A673 (cell line): ENCODE data around the gene CRHR1.
"Not testable (repeated sequence)": the region's sequence is repeated elsewhere in the genome, so short reads cannot be mapped to it uniquely, and the experiment has no call there.

Experiments
- EZH2 ChIP-seq: fragments of 200-600 bp; sonication (generic); IDR thresholded peaks from 2 replicates; pipeline ENCODE4 v1.6.1; 2017; ENCODE audit warnings: borderline replicate concordance, low read depth, mild to moderate bottlenecking, mixed read lengths, antibody characterized with exemption, low read length; ENCODE audit not compliant: poor library complexity, severe bottlenecking
- TF ChIP-seq, protein P1 (sequence below): fragments of 300-800, 200-600 bp; sonication (generic); conservative IDR thresholded peaks from 2 replicates; pipeline ENCODE4 v1.5.1; 2017; ENCODE audit warnings: low read depth, mild to moderate bottlenecking, antibody characterized with exemption, low read length, moderate library complexity, mixed read lengths

DNA sequence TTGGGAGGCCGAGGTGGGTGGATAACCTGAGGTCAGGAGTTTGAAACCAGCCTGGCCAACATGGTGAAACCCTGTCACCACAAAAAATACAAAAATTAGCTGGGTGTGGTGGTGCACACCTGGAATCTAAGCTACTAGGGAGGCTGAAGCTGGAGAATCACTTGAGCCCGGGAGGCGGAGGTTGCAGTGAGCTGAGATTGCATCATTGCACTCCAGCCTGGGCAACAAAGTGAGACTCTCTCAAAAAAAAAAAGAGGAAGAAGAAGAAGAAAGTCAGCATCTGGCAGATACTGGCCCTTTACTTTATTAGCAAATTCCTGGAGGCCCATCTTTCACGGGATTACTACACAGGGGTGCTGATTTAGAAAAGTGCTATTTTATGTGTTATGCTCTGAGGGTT, 39.3 kb upstream of the CRHR1 start:
- TF ChIP-seq, protein P1, sequence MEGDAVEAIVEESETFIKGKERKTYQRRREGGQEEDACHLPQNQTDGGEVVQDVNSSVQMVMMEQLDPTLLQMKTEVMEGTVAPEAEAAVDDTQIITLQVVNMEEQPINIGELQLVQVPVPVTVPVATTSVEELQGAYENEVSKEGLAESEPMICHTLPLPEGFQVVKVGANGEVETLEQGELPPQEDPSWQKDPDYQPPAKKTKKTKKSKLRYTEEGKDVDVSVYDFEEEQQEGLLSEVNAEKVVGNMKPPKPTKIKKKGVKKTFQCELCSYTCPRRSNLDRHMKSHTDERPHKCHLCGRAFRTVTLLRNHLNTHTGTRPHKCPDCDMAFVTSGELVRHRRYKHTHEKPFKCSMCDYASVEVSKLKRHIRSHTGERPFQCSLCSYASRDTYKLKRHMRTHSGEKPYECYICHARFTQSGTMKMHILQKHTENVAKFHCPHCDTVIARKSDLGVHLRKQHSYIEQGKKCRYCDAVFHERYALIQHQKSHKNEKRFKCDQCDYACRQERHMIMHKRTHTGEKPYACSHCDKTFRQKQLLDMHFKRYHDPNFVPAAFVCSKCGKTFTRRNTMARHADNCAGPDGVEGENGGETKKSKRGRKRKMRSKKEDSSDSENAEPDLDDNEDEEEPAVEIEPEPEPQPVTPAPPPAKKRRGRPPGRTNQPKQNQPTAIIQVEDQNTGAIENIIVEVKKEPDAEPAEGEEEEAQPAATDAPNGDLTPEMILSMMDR: not testable (repeated sequence)
- TF ChIP-seq EZH2: not testable (repeated sequence)
